Measurements from ENCODE around the gene TSC22D1.

TSC22D1 gene

GRCh38 chr13:44449999-44450821 lies 125.9 kb downstream of the TSC22D1 start:
- Mint-ChIP-seq H3K4me1 (peaks cover 5% of the 10 kb centered on the region), H3K27ac (peak overlapping the region; percentile 44), H3K36me3 (ENCODE audit: low read depth) (peaks cover 6% of the 10 kb centered on the region), H3K27me3 (ENCODE audit: low read depth, poor library complexity) (no peaks in the 10 kb centered on the region), H3K9me3 (no peaks in the 10 kb centered on the region), H3K4me3 (no peak overlapping the region)
- no peak for DNase-seq
- TF ChIP-seq, protein P1, sequence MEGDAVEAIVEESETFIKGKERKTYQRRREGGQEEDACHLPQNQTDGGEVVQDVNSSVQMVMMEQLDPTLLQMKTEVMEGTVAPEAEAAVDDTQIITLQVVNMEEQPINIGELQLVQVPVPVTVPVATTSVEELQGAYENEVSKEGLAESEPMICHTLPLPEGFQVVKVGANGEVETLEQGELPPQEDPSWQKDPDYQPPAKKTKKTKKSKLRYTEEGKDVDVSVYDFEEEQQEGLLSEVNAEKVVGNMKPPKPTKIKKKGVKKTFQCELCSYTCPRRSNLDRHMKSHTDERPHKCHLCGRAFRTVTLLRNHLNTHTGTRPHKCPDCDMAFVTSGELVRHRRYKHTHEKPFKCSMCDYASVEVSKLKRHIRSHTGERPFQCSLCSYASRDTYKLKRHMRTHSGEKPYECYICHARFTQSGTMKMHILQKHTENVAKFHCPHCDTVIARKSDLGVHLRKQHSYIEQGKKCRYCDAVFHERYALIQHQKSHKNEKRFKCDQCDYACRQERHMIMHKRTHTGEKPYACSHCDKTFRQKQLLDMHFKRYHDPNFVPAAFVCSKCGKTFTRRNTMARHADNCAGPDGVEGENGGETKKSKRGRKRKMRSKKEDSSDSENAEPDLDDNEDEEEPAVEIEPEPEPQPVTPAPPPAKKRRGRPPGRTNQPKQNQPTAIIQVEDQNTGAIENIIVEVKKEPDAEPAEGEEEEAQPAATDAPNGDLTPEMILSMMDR (IDR thresholded peaks at IDR 0.05), result no peak

- Mint-ChIP-seq H3K27me3 (ENCODE audit: low read depth, poor library complexity) (no peaks in the 10 kb centered on the region), H3K4me3 (no peak overlapping the region), H3K36me3 (ENCODE audit: low read depth) (peaks cover 11% of the 10 kb centered on the region), H3K4me1 (peaks cover 5% of the 10 kb centered on the region), H3K9me3 (no peaks in the 10 kb centered on the region), H3K27ac (no peak overlapping the region)
- TF ChIP-seq, protein P1 (IDR thresholded peaks at IDR 0.05), result no peak
- no peak for DNase-seq
These were observed 127.3 kb downstream of the TSC22D1 start for GRCh38 chr13:44448875-44449274.

GRCh38 chr13:44448373-44448772 lies 127.8 kb downstream of the TSC22D1 start:
- Mint-ChIP-seq H3K9me3 (no peaks in the 10 kb centered on the region), H3K27ac (no peak overlapping the region), H3K36me3 (ENCODE audit: low read depth) (peaks cover 11% of the 10 kb centered on the region), H3K4me1 (peaks cover 5% of the 10 kb centered on the region), H3K27me3 (ENCODE audit: low read depth, poor library complexity) (no peaks in the 10 kb centered on the region), H3K4me3 (no peak overlapping the region)
- TF ChIP-seq, protein P1 (IDR thresholded peaks at IDR 0.05), result no peak
- no peak for DNase-seq

DNA sequence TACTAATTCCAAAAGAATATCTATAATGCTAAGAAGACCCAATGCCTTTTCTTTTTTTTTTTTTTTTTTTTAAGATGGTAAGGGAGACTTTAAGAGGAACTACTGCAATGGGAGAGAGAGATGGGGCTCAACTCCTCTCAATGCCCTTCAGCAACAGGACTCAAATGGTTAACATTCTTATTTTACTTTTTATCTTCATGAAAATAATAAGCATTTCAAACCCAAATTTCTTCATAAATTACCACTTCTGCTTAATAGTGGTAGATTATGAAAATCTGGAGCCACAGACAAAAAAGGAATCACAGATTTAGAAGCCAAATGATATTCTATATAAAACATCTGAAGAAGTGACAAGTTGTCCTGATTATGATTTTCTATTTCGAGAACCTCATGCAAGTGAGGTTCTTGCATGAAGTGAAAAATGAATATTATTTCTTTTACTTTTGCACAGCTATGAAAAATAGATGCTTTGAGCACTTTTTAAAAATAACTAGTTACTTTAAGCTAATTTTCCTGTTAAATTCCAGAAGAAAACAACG lies 128.3 kb downstream of the TSC22D1 start:
- Mint-ChIP-seq H3K9me3 (no peaks in the 10 kb centered on the region), H3K27ac (no peak overlapping the region), H3K4me3 (no peak overlapping the region), H3K36me3 (ENCODE audit: low read depth) (peaks cover 11% of the 10 kb centered on the region), H3K4me1 (peaks cover 5% of the 10 kb centered on the region), H3K27me3 (ENCODE audit: low read depth, poor library complexity) (no peaks in the 10 kb centered on the region)
- DNase-seq, result no peak
- TF ChIP-seq, protein P1 (IDR thresholded peaks at IDR 0.05), result no peak

DNA sequence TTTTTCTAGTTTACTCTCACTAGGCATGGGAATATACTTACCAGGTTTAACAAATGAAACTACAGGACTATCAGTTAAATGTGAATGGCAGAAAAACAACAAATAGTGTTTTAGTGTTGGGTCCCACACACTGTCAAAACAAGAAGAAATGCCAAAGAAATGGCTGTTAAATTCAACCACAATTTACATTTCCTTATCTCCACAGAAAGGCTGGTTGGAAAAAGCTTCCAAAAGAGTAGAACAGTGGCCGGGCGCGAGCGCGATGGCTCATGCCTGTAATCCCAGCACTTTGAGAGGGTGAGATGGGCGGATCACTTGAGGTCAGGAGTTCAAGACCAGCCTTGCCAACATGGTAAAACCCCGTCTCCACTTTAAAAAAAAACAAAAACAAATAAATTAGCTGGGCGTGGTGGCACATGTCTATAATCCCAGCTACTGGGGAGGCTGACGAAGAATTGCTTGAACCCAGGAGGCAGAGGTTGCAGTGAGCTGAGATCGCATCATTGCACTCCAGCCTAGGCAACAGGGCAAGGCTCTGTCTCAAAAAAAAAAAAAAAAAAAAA lies 136.0 kb downstream of the TSC22D1 start:
- no peak for DNase-seq
- TF ChIP-seq, protein P1 (IDR thresholded peaks at IDR 0.05), result no peak
- H3K27me3 Mint-ChIP-seq (ENCODE audit: low read depth, poor library complexity), result peaks cover 2% of the 10 kb centered on the region
- no peak overlapping the region for H3K4me3 Mint-ChIP-seq
- peak overlapping the region; percentile 86 for H3K27ac Mint-ChIP-seq
- H3K4me1 Mint-ChIP-seq, result peaks cover 38% of the 10 kb centered on the region
- H3K36me3 Mint-ChIP-seq (ENCODE audit: low read depth), result peaks cover 4% of the 10 kb centered on the region
- H3K9me3 Mint-ChIP-seq, result no peaks in the 10 kb centered on the region

All from nephron progenitor cell (in vitro differentiated cells).